Cerebellar nuclear complex (tissue), 1 donor: ENCODE measurements around the gene STRC.
"Not testable (repeated sequence)": the region's sequence is repeated elsewhere in the genome, so short reads cannot be mapped to it uniquely, and the experiment has no call there.

Experiments
- DNase-seq, 2 experiments: peaks; one replicate each; lab custom pipeline; 2025; lab: John Stamatoyannopoulos, UW

STRC gene

GRCh38 chr15:43618700-43619099 is at the start of gene STRC:
STRC (minus strand) TSS chr15:43618800; CDS start chr15:43618722, 78 bp downstream.
- DNase-seq = not testable (repeated sequence)

- DNase-seq = not testable (repeated sequence)
Observed at GRCh38 chr15:43666177-43666576, 47.6 kb upstream of the STRC start.

DNA sequence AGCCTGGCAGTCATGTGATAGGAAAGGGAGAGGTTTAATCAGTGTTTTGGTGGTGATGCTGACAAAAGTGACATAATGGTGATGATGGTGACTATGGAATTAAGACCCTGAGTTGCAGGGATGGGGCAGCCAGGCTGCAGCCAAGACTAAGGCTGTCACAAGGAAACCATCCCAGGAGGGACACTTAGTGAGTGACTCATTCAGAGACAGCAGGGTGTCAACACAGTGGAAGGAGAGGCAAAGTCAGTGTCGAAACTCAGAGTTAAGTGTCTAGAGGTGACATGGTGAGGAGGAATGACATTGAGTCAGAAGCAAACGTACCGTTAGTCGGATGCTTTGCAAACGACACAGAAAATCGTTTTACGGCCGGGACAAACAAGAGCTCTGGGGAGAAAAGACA is 44.7 kb upstream of the STRC start:
- not testable (repeated sequence) for DNase-seq

- DNase-seq = not testable (repeated sequence)
Observed at GRCh38 chr15:43662293-43662692, 43.7 kb upstream of the STRC start.

- not testable (repeated sequence) for DNase-seq
Observed at GRCh38 chr15:43659727-43660126, 41.1 kb upstream of the STRC start.

DNA sequence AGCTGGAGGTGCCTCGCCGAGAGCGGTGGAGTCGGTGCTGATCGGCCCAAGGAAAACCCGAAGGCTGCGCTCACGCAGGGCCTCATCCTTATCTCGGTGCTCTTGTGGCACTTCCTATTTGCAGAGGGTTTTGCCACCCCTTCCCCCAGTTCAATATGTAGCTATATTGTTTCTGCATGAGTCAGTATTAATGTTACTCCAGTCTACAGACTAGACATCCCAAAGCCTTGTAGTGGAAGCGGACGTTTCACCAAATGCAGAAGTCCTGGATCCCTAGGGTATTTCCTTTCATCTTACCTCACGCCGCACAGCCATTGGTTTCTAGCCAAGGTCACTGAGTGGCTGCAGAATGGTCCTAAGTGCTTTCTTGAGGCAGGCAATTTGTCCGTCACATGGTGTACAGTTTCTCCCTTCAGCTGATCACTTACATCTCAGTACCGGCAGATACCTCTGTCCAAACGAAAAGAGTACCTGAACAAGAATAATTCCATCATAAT is 30.9 kb upstream of the STRC start:
- DNase-seq = not testable (repeated sequence)

GRCh38 chr15:43648649-43649429 is 30.2 kb upstream of the STRC start, which contains the start of gene CATSPER2:
CATSPER2 (minus strand) TSS chr15:43648844; CDS start chr15:43648061, 783 bp downstream.
- DNase-seq = no peak

DNA sequence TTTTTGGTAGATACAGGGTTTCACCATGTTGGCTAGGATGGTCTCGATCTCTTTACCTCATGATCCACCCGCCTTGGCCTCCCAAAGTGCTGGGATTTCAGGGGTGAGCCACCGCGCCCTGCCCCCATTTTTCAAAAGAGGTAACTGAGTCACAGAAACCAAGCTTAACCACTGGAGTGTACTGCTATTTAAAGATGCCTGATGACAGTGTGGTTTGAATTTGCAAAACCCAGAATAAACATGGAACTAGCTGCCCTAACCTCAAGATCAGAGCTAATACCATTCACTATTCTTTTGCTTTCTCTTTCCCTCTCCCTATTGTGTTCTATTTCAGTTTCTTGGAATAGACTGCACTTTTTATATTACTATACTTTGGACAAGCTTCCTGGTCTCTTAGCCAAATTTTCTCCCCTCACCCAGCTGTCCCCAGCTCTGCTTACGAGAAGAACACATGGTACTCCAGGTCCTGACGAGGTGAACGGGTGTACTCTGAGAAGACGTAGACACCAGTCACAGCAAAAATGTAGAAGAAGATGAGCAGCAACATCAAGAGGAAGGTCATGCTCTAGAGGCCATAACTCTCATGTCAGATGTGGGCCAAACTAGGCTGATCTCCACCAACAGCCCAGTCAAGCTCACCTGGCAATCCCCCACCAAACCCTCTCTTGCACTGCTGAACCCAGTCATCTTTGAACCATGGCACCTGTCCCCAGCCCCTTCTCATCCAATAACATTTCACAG is 20.0 kb upstream of the STRC start:
- not testable (repeated sequence) for DNase-seq

DNA sequence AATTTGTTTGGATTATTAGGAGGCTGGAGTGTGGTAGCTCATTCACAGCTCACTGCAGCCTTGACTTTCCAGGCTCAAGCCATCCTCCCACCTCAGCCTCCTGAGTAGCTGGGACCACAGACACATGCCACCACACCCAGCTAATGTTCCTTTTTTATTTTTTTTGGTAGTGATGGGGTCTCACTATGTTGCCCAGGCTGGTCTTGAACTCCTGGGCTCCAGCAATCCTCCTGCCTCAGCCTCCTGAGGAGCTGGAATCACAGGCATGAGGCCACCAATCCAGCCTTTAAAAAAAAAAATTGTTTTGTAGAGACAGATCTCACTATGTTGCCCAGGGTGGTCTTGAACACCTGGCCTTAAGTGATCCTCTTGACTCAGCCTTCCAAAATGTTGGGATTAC is 8.3 kb upstream of the STRC start:
- DNase-seq = not testable (repeated sequence)

GRCh38 chr15:43625106-43625505 is 6.5 kb upstream of the STRC start:
- DNase-seq = no peak

GRCh38 chr15:43622068-43622799 is 3.6 kb upstream of the STRC start:
- DNase-seq = not testable (repeated sequence)

- not testable (repeated sequence) for DNase-seq
Observed at GRCh38 chr15:43617750-43618149, 850 bp downstream of the STRC start.

- DNase-seq = peak in 1 of 2 experiments; percentile 35
Observed at GRCh38 chr15:43602233-43602632, 16.4 kb downstream of the STRC start.

- not testable (repeated sequence) for DNase-seq
Observed at GRCh38 chr15:43600200-43600599, 18.4 kb downstream of the STRC start.

GRCh38 chr15:43599131-43599530 is 19.5 kb downstream of the STRC start:
- not testable (repeated sequence) for DNase-seq

DNA sequence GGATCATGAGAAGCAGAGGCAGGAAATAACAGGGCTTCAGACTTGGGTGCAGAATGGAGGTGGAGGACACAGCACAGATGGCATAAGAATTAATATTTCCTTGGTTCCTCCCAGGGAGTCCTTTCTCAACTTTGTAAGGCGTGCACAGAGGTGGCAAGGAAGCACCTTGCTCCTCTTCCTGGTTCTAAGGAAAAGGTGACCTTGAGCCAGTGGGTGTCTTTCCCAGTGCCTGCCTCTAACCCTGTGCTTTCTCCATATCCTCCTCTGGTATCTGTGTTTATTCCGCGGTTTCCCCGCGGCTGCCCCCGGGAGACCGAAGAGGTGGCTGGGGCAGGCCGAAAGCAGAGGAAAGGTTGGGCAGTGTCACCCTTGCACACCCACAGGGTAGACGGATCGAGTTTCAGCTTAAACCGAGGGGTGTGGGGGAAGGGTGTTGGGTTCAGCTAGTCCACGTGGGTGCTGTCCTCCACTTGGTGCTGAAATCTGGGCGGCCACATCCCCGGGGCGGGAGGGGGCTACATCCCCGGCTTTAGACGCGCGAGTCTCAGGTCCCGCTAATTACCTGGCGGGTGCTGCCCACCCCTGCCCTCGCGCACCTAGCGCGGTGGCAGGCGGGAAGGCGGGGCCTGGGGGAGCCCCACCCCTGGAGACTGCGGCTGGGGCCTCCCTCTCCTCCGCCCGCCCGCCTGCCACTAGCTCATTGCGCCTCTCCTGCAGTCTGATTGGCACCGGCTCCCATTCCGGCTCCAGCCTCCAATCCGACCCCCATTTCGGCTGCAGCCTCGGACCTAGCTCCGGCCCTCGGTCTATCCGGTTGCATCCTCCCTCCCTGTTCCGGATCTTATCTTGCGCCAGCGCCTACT is 25.0 kb downstream of the STRC start, which contains the start of gene CKMT1B:
Gene CKMT1B, plus strand, starts transcription at position 700 of the 863 bp plus-strand sequence. CDS start 192 bp downstream, outside the sequence.
- DNase-seq = not testable (repeated sequence)

GRCh38 chr15:43592841-43593240 is 25.8 kb downstream of the STRC start:
- not testable (repeated sequence) for DNase-seq

- not testable (repeated sequence) for DNase-seq
Observed at GRCh38 chr15:43589778-43590466, 28.7 kb downstream of the STRC start, which contains the start of gene PPIP5K1. PPIP5K1 (minus strand) TSS chr15:43590208; CDS start chr15:43584504, 5,704 bp downstream.

DNA sequence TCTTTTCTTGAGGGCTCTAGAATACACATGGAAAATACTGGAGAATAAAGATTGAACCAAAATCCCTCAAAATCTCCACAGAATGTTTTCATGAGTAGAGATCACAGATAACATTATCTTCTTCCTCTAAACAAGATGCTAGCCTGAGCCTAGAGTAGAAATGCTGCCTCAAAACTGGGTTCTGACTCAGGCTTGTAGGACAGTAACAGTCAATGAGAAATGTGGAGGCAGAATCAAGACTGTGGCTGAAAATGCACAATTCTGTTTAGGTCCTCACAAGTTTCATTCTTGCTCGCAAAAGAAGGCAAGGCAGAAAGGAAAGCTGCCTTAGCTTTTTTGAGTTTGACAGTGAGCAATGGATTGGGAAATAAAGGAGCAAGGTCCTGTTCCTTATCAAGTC is 44.0 kb downstream of the STRC start:
- DNase-seq = not testable (repeated sequence)

GRCh38 chr15:43566615-43567014 is 52.0 kb downstream of the STRC start:
- not testable (repeated sequence) for DNase-seq
